Measurements from ENCODE around the gene CLBA1.

CLBA1 gene

DNA sequence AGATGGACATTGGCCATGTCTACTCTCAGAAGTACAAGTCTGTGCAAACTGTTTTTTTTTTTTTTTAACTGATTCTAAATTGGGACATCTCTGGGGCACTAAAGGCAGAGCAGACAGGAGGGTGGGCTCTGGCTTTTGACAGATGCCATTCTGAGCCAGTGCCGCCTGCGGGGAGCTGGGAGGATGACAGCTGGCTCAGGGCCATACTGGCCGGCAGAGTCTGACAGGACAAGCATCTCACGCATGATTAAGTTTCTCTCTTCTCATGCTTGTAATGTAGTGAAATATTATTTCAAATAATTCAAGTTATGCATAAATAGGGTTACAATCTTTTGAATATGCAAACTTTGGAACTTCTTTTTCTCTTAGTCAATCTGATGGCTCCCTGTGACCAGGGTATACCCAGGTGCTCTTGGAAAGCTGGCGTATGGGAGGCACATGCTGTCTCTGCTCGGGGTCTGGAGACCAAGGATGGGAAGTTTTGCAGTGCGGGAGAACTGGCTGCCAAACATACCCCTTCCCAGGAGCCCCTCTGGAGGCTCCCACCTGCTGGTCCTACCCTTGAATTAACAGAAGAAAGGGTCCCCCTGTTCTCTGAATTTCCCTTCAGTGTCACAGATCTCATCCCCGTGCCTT lies 27.7 kb downstream of the CLBA1 start:
- H3K27ac ChIP-seq (ENCODE audit: low read depth, low read length) = no peak overlapping the region
- H3K27me3 ChIP-seq (ENCODE audit: insufficient read depth, low read length) = no peaks in the 10 kb centered on the region
- 86% methylated on average over 7 of the region's 8 CpGs for WGBS
- H3K4me1 ChIP-seq (ENCODE audit: insufficient read depth, low read length) = peaks cover 11% of the 10 kb centered on the region
- H3K9ac ChIP-seq (ENCODE audit: low read depth, low read length) = no peak overlapping the region
- no peak overlapping the region for H3K4me3 ChIP-seq (ENCODE audit: low read length)
- no peaks in the 10 kb centered on the region for H3K9me3 ChIP-seq (ENCODE audit: insufficient read depth, low read depth, low read length)
- peaks cover 47% of the 10 kb centered on the region for H3K36me3 ChIP-seq (ENCODE audit: insufficient read depth, low read length)

DNA sequence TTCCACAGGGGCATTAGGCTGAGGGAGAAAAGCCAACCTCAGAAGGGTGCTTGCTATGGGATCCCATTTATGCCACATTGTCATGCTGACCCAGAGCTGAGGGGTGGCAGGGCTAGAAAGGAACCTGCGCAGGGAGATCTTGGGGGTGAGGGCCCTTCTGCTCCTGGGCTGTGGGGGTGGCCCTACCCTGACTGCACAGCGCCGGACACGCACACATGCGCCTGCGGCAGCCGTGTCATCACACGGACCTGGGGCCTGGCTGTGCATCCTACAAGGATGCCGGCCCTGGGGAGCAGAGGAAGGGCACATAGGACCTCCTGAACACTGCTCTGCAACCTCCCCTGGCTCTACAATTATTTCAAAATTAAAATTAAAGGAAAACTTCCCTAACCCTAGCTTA lies 28.4 kb downstream of the CLBA1 start:
- 95% methylated on average over 9 of the region's 9 CpGs for WGBS
- no peak overlapping the region for H3K9ac ChIP-seq (ENCODE audit: low read depth, low read length)
- H3K4me1 ChIP-seq (ENCODE audit: insufficient read depth, low read length) = peaks cover 12% of the 10 kb centered on the region
- H3K27me3 ChIP-seq (ENCODE audit: insufficient read depth, low read length) = no peaks in the 10 kb centered on the region
- H3K9me3 ChIP-seq (ENCODE audit: insufficient read depth, low read depth, low read length) = no peaks in the 10 kb centered on the region
- H3K27ac ChIP-seq (ENCODE audit: low read depth, low read length) = no peak overlapping the region
- H3K36me3 ChIP-seq (ENCODE audit: insufficient read depth, low read length) = peaks cover 47% of the 10 kb centered on the region
- no peak overlapping the region for H3K4me3 ChIP-seq (ENCODE audit: low read length)

DNA sequence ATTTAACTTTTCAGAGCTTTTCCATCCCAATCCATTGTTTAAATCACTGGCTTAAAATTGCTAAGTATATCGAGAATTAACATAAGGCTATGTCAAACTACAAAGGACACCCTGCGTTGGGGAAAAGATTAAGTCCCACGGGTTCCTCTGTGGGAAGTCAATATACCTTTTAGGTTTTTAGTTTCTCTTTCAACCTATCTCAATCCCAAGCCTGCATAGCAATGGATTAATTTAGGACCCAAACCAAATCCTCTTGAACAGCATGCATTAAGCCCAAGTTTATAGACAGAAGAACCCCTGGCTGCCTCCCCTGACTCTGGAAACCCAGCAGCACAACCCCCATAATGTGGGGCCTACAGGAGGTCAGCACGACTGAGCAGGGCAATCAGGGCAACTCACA lies 29.0 kb downstream of the CLBA1 start:
- no peak overlapping the region for H3K4me3 ChIP-seq (ENCODE audit: low read length)
- WGBS = 74% methylated on average over 4 of the region's 4 CpGs
- peaks cover 46% of the 10 kb centered on the region for H3K36me3 ChIP-seq (ENCODE audit: insufficient read depth, low read length)
- no peaks in the 10 kb centered on the region for H3K9me3 ChIP-seq (ENCODE audit: insufficient read depth, low read depth, low read length)
- no peak overlapping the region for H3K27ac ChIP-seq (ENCODE audit: low read depth, low read length)
- peaks cover 17% of the 10 kb centered on the region for H3K4me1 ChIP-seq (ENCODE audit: insufficient read depth, low read length)
- H3K27me3 ChIP-seq (ENCODE audit: insufficient read depth, low read length) = no peaks in the 10 kb centered on the region
- H3K9ac ChIP-seq (ENCODE audit: low read depth, low read length) = no peak overlapping the region

DNA sequence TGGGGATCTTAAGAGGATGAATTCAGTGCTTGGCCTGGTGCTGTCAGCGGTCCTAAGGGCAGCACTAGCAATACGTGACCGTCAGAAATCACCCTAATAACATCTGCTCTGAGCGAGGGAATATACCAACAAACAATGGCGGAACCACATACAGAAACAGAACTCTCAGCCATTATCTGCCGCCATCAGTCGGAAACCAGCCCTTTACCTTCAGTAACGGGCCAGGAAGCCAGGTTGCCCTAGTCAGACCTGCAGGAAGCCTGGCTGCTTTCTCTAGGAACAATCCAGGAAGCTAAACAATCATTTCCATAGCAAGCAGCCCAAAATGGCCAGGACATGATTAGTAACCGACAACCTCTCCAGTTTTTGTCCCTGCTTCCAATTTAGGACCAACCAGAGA lies 29.7 kb downstream of the CLBA1 start:
- H3K27me3 ChIP-seq (ENCODE audit: insufficient read depth, low read length) = no peaks in the 10 kb centered on the region
- 85% methylated on average over 9 of the region's 9 CpGs for WGBS
- H3K4me1 ChIP-seq (ENCODE audit: insufficient read depth, low read length) = peaks cover 17% of the 10 kb centered on the region
- H3K9me3 ChIP-seq (ENCODE audit: insufficient read depth, low read depth, low read length) = no peaks in the 10 kb centered on the region
- H3K27ac ChIP-seq (ENCODE audit: low read depth, low read length) = no peak overlapping the region
- no peak overlapping the region for H3K4me3 ChIP-seq (ENCODE audit: low read length)
- H3K9ac ChIP-seq (ENCODE audit: low read depth, low read length) = no peak overlapping the region
- peaks cover 39% of the 10 kb centered on the region for H3K36me3 ChIP-seq (ENCODE audit: insufficient read depth, low read length)

DNA sequence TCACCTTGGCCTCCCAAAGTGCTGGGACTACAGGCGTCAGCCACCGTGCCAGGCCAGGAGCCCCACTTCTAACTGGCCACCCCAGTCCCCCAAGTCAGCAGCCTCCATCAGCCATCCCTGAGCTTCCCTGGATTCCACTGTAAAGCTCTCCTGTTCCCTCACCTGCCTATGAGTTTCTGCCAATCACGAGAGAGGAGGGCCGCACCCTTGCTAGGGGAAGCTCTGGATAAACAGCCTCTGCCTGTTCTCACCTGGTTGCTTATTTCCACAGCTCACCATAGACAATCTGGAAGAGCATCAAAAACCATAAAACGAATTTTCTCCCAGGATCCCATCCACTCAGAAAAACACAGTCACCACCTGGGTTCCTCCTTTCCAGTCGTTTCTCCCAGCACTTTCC lies 30.3 kb downstream of the CLBA1 start:
- Histone ChIP-seq H3K36me3 (ENCODE audit: insufficient read depth, low read length) (peaks cover 33% of the 10 kb centered on the region), H3K27ac (ENCODE audit: low read depth, low read length) (no peak overlapping the region), H3K4me3 (ENCODE audit: low read length) (no peak overlapping the region), H3K9ac (ENCODE audit: low read depth, low read length) (no peak overlapping the region), H3K27me3 (ENCODE audit: insufficient read depth, low read length) (no peaks in the 10 kb centered on the region), H3K4me1 (ENCODE audit: insufficient read depth, low read length) (peaks cover 17% of the 10 kb centered on the region), H3K9me3 (ENCODE audit: insufficient read depth, low read depth, low read length) (no peaks in the 10 kb centered on the region)
- WGBS = 89% methylated on average over 6 of the region's 6 CpGs

DNA sequence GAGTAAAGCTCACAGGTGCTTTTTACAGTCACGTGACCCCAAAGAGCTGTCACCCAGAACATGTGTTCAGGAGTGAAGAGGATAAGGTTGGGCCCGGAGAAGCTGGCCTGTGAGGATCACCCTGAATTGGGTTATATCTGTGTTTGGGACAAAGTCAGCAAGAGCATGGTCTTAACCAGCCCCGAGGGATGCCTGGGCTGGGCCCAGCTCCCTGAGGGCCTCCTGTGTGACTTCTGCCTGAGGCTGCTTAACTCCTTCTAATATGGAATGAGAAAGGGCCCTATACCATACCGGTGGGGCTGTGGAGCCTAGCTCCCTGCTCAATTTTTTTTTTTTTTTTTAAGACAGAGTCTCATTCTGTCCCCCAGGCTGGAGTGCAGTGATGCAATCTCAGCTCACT lies 32.8 kb downstream of the CLBA1 start:
- Histone ChIP-seq H3K4me1 (ENCODE audit: insufficient read depth, low read length) (peaks cover 17% of the 10 kb centered on the region), H3K9me3 (ENCODE audit: insufficient read depth, low read depth, low read length) (no peaks in the 10 kb centered on the region), H3K4me3 (ENCODE audit: low read length) (no peak overlapping the region), H3K27ac (ENCODE audit: low read depth, low read length) (no peak overlapping the region), H3K36me3 (ENCODE audit: insufficient read depth, low read length) (peaks cover 15% of the 10 kb centered on the region), H3K9ac (ENCODE audit: low read depth, low read length) (no peak overlapping the region), H3K27me3 (ENCODE audit: insufficient read depth, low read length) (no peaks in the 10 kb centered on the region)
- WGBS = 81% methylated on average over 4 of the region's 4 CpGs

DNA sequence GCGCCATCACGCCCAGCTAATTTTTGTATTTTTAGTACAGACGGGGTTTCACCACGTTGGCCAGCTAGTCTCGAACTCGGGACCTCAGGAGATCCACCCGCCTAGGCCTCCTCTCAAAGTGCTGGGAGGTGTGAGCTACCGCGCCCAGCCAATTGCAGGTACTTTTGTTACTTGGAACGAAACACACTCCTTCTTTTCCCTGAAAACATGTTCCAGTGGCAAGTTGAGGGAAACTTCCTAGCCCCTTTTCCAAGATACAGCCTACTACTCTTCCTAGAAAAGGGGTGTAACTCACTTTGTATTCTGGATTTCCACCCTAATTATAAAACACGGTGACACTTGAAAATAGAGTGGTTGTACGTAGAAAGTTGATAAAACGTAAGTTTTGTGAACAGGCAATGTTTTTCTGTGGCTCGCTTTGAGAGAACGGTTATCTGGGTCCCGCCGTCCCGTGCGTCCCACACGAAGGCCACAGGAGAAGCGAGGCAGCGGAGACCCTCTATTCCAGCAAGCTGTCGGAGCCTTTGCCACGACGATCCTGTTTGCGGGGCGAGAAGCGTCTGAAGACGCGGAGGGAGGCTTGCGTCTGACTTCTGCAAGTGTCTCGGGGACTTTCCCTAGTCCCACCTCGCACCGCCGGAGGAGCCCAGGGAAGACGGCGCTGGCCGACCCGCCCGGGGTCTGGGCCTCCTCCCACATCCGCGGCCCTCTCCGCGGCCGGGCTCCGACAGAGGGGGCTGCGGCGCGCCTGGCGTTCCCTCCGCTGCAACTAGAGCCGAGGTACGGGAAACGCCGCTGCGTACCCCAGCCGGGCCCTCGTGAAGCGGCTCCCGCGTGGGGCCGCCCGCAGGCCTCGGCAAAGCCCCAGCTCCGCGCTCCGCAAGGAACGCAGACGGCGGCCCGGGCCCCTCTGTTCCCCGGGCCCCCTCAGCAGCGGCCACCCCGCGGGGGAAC lies 34.5 kb downstream of the CLBA1 start:
- H3K4me1 ChIP-seq (ENCODE audit: insufficient read depth, low read length) = peaks cover 21% of the 10 kb centered on the region
- WGBS = 4% methylated on average over 75 of the region's 75 CpGs

DNA sequence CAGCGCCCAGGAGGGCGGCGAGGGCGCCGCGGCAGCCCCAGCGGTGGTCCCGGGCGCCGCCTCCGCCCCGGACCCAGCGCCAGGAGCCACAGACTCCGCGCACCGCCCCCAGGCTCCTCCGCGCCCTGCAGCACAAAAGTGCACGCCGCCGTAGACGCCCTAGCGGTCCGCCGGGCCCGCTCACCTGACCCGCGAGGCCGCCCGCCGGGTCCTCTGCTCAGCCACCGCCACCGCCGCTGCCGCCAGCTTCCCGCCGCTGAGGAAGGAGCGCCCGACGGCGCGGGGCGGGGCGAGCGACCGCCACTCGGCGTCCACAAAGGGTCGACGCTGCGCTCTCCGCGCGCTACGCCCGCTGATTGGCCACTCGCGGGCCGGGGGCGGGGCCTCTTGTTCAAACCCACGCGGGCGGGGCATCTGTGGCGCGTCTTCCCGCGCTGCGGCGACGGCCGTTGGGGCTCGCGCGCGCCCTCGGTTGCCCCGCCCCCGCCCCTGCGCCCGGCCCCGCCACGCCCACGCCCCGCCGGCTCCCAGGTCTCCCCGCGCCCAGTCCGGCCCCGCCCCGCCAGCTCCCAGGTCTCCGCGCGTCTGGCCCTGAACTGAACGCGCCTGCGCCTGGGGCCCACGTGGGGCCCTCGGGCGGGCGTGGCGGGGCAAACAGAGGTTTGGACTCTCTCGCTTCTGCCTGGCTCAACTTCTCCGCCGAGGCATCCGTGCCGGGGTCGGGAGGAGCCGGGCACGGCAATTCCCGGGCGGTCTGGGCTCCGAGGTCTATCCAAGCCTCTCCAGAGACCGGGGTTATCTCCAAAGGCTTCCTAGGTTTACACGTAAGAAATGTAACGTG lies 35.4 kb downstream of the CLBA1 start, which contains the start of gene CDCA4:
Gene CDCA4 (minus strand): TSS at position 269 of the 841 bp plus-strand sequence. CDS start 9,154 bp downstream, outside the sequence.
- peak within 1 kb of the TSS; percentile 98 for H3K9ac ChIP-seq (ENCODE audit: low read depth, low read length)
- peak within 1 kb of the TSS; percentile 93 for H3K27ac ChIP-seq (ENCODE audit: low read depth, low read length)
- under 1% methylated on average over 115 of the region's 115 CpGs for WGBS
- no peaks in the 10 kb centered on the region for H3K9me3 ChIP-seq (ENCODE audit: insufficient read depth, low read depth, low read length)
- peaks cover 15% of the 10 kb centered on the region for H3K36me3 ChIP-seq (ENCODE audit: insufficient read depth, low read length)
- peaks cover 20% of the 10 kb centered on the region for H3K4me1 ChIP-seq (ENCODE audit: insufficient read depth, low read length)
- peak within 1 kb of the TSS; percentile 87 for H3K4me3 ChIP-seq (ENCODE audit: low read length)
- H3K27me3 ChIP-seq (ENCODE audit: insufficient read depth, low read length) = no peaks in the 10 kb centered on the region

More for the DNA sequence above, 34.5 kb downstream of the CLBA1 start:
- Histone ChIP-seq H3K9me3 (ENCODE audit: insufficient read depth, low read depth, low read length) (no peaks in the 10 kb centered on the region), H3K4me3 (ENCODE audit: low read length) (peak overlapping the region; percentile 82), H3K36me3 (ENCODE audit: insufficient read depth, low read length) (peaks cover 15% of the 10 kb centered on the region), H3K27ac (ENCODE audit: low read depth, low read length) (peak overlapping the region; percentile 93), H3K27me3 (ENCODE audit: insufficient read depth, low read length) (no peaks in the 10 kb centered on the region), H3K9ac (ENCODE audit: low read depth, low read length) (peak overlapping the region; percentile 98)

DNA sequence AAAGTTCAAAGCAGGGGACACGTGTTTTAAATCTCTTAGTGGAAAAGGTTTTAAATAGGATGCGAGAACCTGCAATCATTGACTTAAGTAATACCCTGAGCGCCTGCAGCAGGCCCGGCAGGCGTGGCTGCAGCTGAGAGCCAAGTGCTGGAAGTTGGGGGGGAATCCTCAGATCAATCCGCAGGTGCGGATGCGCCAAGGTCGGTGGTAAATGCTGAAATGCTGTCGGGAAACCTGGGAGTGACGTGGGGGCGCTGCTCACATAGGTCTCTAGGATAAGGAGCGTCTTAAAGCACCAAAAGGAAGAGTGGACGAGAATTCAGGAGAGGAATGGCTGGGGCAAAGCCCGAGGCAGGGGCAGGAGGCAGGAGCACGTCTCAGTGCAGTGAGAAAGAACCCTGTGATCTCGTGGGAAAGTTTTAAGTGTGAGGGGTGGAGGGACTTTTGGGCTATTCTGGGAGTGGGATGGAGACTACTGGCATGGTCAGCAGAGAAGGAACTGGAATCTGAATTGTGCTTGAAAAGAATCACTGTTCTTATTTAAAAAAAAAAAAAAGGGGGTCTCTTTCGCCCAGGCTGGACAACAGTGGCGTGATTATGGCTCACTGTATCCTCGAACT lies 36.2 kb downstream of the CLBA1 start:
- H3K36me3 ChIP-seq (ENCODE audit: insufficient read depth, low read length) = peaks cover 8% of the 10 kb centered on the region
- H3K9me3 ChIP-seq (ENCODE audit: insufficient read depth, low read depth, low read length) = no peaks in the 10 kb centered on the region
- peak overlapping the region; percentile 95 for H3K9ac ChIP-seq (ENCODE audit: low read depth, low read length)
- WGBS = 11% methylated on average over 20 of the region's 20 CpGs
- peak overlapping the region; percentile 83 for H3K27ac ChIP-seq (ENCODE audit: low read depth, low read length)
- H3K4me3 ChIP-seq (ENCODE audit: low read length) = peak overlapping the region; percentile 87
- H3K27me3 ChIP-seq (ENCODE audit: insufficient read depth, low read length) = no peaks in the 10 kb centered on the region
- H3K4me1 ChIP-seq (ENCODE audit: insufficient read depth, low read length) = peaks cover 13% of the 10 kb centered on the region; the same call in 1 of the 2 replicates

DNA sequence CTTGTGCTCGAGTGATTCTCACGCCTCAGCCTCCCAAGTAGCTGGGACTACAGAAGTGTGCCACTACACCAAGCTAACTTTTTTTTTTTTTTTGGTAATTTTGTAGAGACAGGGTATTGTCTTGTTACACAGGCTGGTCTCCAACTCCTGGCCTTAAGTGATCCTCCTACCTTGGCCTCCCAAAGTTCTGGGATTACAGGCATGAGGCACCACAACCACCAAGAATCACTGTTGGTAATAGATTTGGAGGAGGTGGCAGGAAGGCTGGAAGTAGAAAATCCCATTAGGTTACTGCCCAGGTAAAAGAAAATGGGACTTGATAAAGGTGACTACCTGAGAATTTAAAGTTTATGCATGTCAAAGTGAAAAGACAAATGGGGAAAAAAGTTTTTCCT lies 36.7 kb downstream of the CLBA1 start:
- Histone ChIP-seq H3K27me3 (ENCODE audit: insufficient read depth, low read length) (no peaks in the 10 kb centered on the region), H3K36me3 (ENCODE audit: insufficient read depth, low read length) (peaks cover 7% of the 10 kb centered on the region; the same call in 1 of the 2 replicates), H3K9ac (ENCODE audit: low read depth, low read length) (peak overlapping the region; percentile 95; the same call in 1 of the 2 replicates), H3K9me3 (ENCODE audit: insufficient read depth, low read depth, low read length) (no peaks in the 10 kb centered on the region), H3K4me3 (ENCODE audit: low read length) (peak overlapping the region; percentile 87), H3K27ac (ENCODE audit: low read depth, low read length) (no peak overlapping the region), H3K4me1 (ENCODE audit: insufficient read depth, low read length) (peaks cover 11% of the 10 kb centered on the region; the same call in 1 of the 2 replicates)
- 92% methylated on average over 2 of the region's 2 CpGs for WGBS

Measured in HUES64 (cell line).